Measurements from ENCODE around the gene GPR18. TPM values are rescaled to one million over a fixed set of nuclear protein-coding genes. Genes with fewer than 3 reads are reported as not detected.

GPR18 gene
- total and polyA plus RNA-seq, 3 experiments from 2014 or later = 15.2 to 32.4 (median 16.2) TPM

DNA sequence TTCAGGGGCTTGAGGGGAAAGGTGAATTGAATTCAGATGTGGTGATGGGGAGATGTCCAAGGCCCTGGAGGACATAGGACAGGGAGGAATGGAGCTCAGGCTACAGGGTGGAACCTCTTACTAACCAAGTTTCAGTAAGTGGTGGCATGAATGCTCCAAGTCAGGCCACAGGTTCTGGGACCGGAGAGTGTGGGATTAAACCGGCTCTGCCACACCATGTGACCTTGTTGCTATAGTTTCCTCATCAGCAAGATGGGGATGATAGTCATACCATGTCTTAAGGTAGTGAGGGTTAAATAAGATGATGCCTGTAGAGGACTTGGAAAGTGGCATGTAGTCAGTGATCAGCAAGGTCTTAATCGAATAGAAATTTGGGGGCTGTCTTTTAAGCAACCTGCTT, 32.7 kb upstream of the GPR18 start:
- Mint-ChIP-seq H3K4me1 (peaks cover 82 to 98% (median 97%) of the 10 kb centered on the region in 3 donors), H3K9me3 (no peaks in the 10 kb centered on the region), H3K27me3 (no peaks in the 10 kb centered on the region), H3K36me3 (peaks cover 16 to 56% (median 22%) of the 10 kb centered on the region in 3 donors), H3K4me3 (peak overlapping the region in 6 of 7 donors; percentile 5 to 74 (median 51)), H3K27ac (peak overlapping the region; percentile 89 to 99 (median 95))
- POLR2A ChIA-PET = interaction anchor here (1.0 kb wide), 1 partner anchor 16 kb away, joined by 3 read pairs; no protein-coding TSS in a partner anchor
- Histone ChIP-seq H3K27ac (ENCODE audit: low read depth, low read length) (no peak overlapping the region), H3K9me3 (ENCODE audit: low read length) (no peaks in the 10 kb centered on the region), H3K36me3 (ENCODE audit: insufficient read depth, low read length) (peaks cover 28% of the 10 kb centered on the region), H3K4me3 (ENCODE audit: low read length) (no peak overlapping the region), H3K27me3 (ENCODE audit: insufficient read depth, low read length, poor library complexity, severe bottlenecking) (no peaks in the 10 kb centered on the region), H3K4me1 (ENCODE audit: insufficient read depth, low read length) (peaks cover 86% of the 10 kb centered on the region)
- no peak for DNase-seq
- CTCF ChIA-PET = interaction anchor here (1.0 to 1.6 kb wide), 3 partner anchors 16 to 146 kb away, joined by 3 to 4 read pairs (median 4); no protein-coding TSS in a partner anchor

DNA sequence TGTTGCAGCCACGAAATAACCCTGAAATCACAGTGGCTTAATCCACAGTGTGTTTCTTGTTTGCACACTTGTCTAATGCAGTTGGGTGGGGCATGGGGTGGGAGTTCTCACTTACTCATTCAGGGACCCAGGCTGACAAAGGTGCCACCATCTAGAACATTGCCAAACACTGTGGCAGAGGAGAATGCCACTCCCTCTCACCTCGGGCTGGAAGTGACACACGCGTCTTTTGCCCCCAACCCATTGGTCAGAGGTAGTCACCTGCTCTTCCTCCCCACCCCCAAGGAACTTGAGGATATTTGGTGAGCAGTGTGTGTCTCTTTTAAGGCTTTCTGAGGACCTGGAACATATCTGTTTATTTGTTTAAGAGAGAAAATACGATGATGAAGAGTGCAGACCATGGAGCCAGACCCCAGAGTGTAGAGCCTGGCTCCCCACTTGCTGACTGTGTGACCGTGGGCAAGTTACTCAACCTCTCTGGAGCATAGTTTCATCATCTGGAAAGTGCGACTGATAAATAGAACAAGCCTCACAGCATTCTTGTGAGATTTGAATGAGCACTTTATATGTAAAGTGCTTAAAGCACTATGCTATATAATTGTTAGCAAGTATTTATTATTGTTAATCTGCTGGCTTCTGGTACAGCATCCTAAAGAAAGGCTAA, 31.6 kb upstream of the GPR18 start:
- H3K27me3 Mint-ChIP-seq = no peaks in the 10 kb centered on the region
- no peaks in the 10 kb centered on the region for H3K9me3 Mint-ChIP-seq
- H3K9me3 ChIP-seq (ENCODE audit: low read length) = no peaks in the 10 kb centered on the region
- DNase-seq = peak in 4 of 5 donors; percentile 43 to 86 (median 64)
- H3K27ac Mint-ChIP-seq = peak overlapping the region; percentile 89 to 99 (median 95)
- H3K4me1 ChIP-seq (ENCODE audit: insufficient read depth, low read length) = peaks cover 86% of the 10 kb centered on the region
- H3K36me3 ChIP-seq (ENCODE audit: insufficient read depth, low read length) = peaks cover 24% of the 10 kb centered on the region
- H3K27ac ChIP-seq (ENCODE audit: low read depth, low read length) = peak overlapping the region; percentile 45
- no peak overlapping the region for H3K4me3 ChIP-seq (ENCODE audit: low read length)
- peaks cover 82 to 98% (median 97%) of the 10 kb centered on the region in 3 donors for H3K4me1 Mint-ChIP-seq
- peak overlapping the region; percentile 60 to 70 (median 63) for H3K4me3 Mint-ChIP-seq
- POLR2A ChIA-PET = interaction anchor here (1.4 kb wide), 1 partner anchor 66 kb away, joined by 4 read pairs; no protein-coding TSS in a partner anchor
- no peaks in the 10 kb centered on the region for H3K27me3 ChIP-seq (ENCODE audit: insufficient read depth, low read length, poor library complexity, severe bottlenecking)
- CTCF ChIA-PET = interaction anchor here (2.2 kb wide), 1 partner anchor 147 kb away, joined by 8 read pairs; no protein-coding TSS in a partner anchor
- peaks cover 12 to 48% (median 13%) of the 10 kb centered on the region in 3 donors for H3K36me3 Mint-ChIP-seq

DNA sequence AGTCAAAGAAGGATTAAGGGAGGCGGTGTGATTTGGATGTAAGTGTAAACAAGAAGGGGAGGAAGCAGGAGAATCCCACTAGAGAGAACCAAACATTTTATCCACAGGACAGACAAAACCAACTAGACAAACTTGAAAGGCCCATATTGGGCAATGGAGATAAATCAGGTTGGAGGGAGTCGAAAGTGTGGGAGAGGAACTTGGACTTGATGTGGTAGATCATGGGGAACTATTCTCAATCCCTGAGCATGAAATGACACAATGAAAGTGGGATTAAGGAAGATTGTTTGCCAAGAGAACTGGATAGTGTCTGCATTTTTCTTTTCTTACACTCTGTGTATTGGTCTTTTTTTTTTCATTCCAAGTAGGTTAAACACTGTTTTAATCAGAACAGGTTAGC, 31.1 kb upstream of the GPR18 start:
- Histone ChIP-seq H3K27ac (ENCODE audit: low read depth, low read length) (no peak overlapping the region), H3K4me1 (ENCODE audit: insufficient read depth, low read length) (peaks cover 88% of the 10 kb centered on the region), H3K36me3 (ENCODE audit: insufficient read depth, low read length) (peaks cover 24% of the 10 kb centered on the region), H3K27me3 (ENCODE audit: insufficient read depth, low read length, poor library complexity, severe bottlenecking) (no peaks in the 10 kb centered on the region), H3K4me3 (ENCODE audit: low read length) (no peak overlapping the region), H3K9me3 (ENCODE audit: low read length) (no peaks in the 10 kb centered on the region)
- Mint-ChIP-seq H3K4me3 (peak overlapping the region; percentile 57 to 70 (median 63)), H3K36me3 (peaks cover 12 to 46% (median 13%) of the 10 kb centered on the region in 3 donors), H3K27me3 (no peaks in the 10 kb centered on the region), H3K27ac (peak overlapping the region; percentile 89 to 99 (median 95)), H3K9me3 (no peaks in the 10 kb centered on the region), H3K4me1 (peaks cover 86 to 100% (median 99%) of the 10 kb centered on the region in 3 donors)
- POLR2A ChIA-PET = interaction anchor here (1.4 kb wide), 1 partner anchor 67 kb away, joined by 4 read pairs; no protein-coding TSS in a partner anchor
- CTCF ChIA-PET = interaction anchor here (0.9 to 2.2 kb wide), 3 partner anchors 98 to 148 kb away, joined by 3 to 8 read pairs (median 3); no protein-coding TSS in a partner anchor
- no peak for DNase-seq

GRCh38 chr13:99288089-99288488, 29.9 kb upstream of the GPR18 start:
- no peaks in the 10 kb centered on the region for H3K27me3 Mint-ChIP-seq
- Histone ChIP-seq H3K27ac (ENCODE audit: low read depth, low read length) (no peak overlapping the region), H3K27me3 (ENCODE audit: insufficient read depth, low read length, poor library complexity, severe bottlenecking) (no peaks in the 10 kb centered on the region), H3K4me1 (ENCODE audit: insufficient read depth, low read length) (peaks cover 88% of the 10 kb centered on the region), H3K4me3 (ENCODE audit: low read length) (no peak overlapping the region), H3K9me3 (ENCODE audit: low read length) (no peaks in the 10 kb centered on the region), H3K36me3 (ENCODE audit: insufficient read depth, low read length) (peaks cover 20% of the 10 kb centered on the region)
- peaks cover 84 to 100% (median 97%) of the 10 kb centered on the region in 3 donors for H3K4me1 Mint-ChIP-seq
- peaks cover 8 to 35% (median 9%) of the 10 kb centered on the region in 3 donors for H3K36me3 Mint-ChIP-seq
- ChIA-PET POLR2A (interaction anchor here (1.4 kb wide), 1 partner anchor 68 kb away, joined by 4 read pairs; no protein-coding TSS in a partner anchor), CTCF (interaction anchor here (0.9 to 2.2 kb wide), 3 partner anchors 13 to 149 kb away, joined by 3 to 8 read pairs (median 3); no protein-coding TSS in a partner anchor)
- no peaks in the 10 kb centered on the region for H3K9me3 Mint-ChIP-seq
- DNase-seq = no peak
- peak overlapping the region; percentile 0 to 60 (median 46) for H3K4me3 Mint-ChIP-seq
- H3K27ac Mint-ChIP-seq = peak overlapping the region; percentile 73 to 99 (median 92)

- Histone ChIP-seq H3K9me3 (ENCODE audit: low read length) (no peaks in the 10 kb centered on the region), H3K27ac (ENCODE audit: low read depth, low read length) (no peak overlapping the region), H3K4me3 (ENCODE audit: low read length) (no peak overlapping the region), H3K27me3 (ENCODE audit: insufficient read depth, low read length, poor library complexity, severe bottlenecking) (no peaks in the 10 kb centered on the region), H3K4me1 (ENCODE audit: insufficient read depth, low read length) (peaks cover 89% of the 10 kb centered on the region), H3K36me3 (ENCODE audit: insufficient read depth, low read length) (peaks cover 15% of the 10 kb centered on the region)
- ChIA-PET POLR2A (interaction anchor here (0.7 to 1.0 kb wide), 2 partner anchors 14 kb away, joined by 4 to 5 read pairs; no protein-coding TSS in a partner anchor), CTCF (interaction anchor here (0.7 to 2.2 kb wide), 2 partner anchors 149 to 876 kb away, joined by 3 to 8 read pairs; no protein-coding TSS in a partner anchor)
- Mint-ChIP-seq H3K27me3 (no peaks in the 10 kb centered on the region), H3K9me3 (no peaks in the 10 kb centered on the region), H3K36me3 (peaks cover 5 to 30% (median 9%) of the 10 kb centered on the region in 3 donors), H3K4me1 (peaks cover 85 to 100% (median 97%) of the 10 kb centered on the region in 3 donors), H3K27ac (peak overlapping the region; percentile 77 to 99 (median 94)), H3K4me3 (peak overlapping the region in 6 of 7 donors; percentile 20 to 74 (median 47))
- DNase-seq = no peak
These were observed 29.4 kb upstream of the GPR18 start for GRCh38 chr13:99287551-99287950.

DNA sequence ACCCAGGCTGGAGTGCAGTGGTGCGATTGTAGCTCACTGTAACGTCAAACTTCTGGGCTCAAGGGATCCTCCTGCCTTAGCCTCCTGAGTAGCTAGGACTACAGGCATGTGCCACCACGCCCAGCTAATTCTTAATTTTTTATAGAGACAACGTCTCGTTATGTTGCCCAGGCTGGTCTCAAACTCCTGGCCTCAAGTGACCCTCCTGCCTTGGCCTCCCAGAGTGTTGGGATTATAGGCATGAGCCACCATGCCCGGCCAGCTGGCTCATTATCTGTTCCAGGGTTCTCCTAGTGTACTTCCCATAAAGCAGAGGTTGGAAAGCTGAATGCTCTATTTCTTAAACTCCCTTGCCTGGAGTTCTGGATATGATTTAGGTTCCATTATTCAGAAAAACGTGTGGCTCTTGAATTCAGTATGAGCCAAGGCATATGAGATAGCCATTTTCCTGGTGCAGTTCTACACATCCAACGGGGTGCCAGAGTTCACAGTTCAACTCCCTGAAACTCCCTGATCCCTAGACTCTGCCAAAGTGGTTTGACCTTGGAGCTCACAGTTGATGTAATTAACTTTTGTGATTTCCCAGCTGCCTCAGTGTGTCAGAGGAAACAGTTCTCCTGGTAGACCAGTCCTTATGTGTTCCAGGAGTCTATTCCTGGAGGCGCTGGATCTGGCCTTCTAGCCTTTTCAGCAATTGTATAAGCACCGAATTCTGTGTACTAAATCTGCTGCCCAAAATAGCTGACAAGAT, 27.4 kb upstream of the GPR18 start:
- H3K9me3 Mint-ChIP-seq = no peaks in the 10 kb centered on the region
- peak overlapping the region in 5 of 7 donors; percentile 2 to 74 (median 33) for H3K4me3 Mint-ChIP-seq
- H3K27me3 Mint-ChIP-seq = no peaks in the 10 kb centered on the region
- Histone ChIP-seq H3K27ac (ENCODE audit: low read depth, low read length) (no peak overlapping the region), H3K4me3 (ENCODE audit: low read length) (no peak overlapping the region), H3K27me3 (ENCODE audit: insufficient read depth, low read length, poor library complexity, severe bottlenecking) (no peaks in the 10 kb centered on the region), H3K4me1 (ENCODE audit: insufficient read depth, low read length) (peaks cover 97% of the 10 kb centered on the region), H3K9me3 (ENCODE audit: low read length) (no peaks in the 10 kb centered on the region), H3K36me3 (ENCODE audit: insufficient read depth, low read length) (peaks cover 14% of the 10 kb centered on the region)
- CTCF ChIA-PET = interaction anchor here (1.1 to 5.0 kb wide), 3 partner anchors 15 to 19 kb away, joined by 3 to 22 read pairs (median 6); no protein-coding TSS in a partner anchor
- peaks cover 6 to 32% (median 9%) of the 10 kb centered on the region in 3 donors for H3K36me3 Mint-ChIP-seq
- H3K27ac Mint-ChIP-seq = peak overlapping the region; percentile 61 to 100 (median 88)
- H3K4me1 Mint-ChIP-seq = peaks cover 92 to 99% (median 96%) of the 10 kb centered on the region in 3 donors
- POLR2A ChIA-PET = interaction anchor here (1.2 kb wide), 1 partner anchor 12 kb away, joined by 8 read pairs; no protein-coding TSS in a partner anchor
- no peak for DNase-seq
